WTC11 (cell line): ENCODE measurements around the gene TTC39A. TPM values are rescaled to one million over a fixed set of nuclear protein-coding genes. Genes with fewer than 3 reads are reported as not detected.

Experiments used
- ATAC-seq: fragments of 200-7000 bp; cut with Tn5 transposase; 2 replicates; pipeline ENCODE4 v1.10.0; 2021; ENCODE audit warnings: mild to moderate bottlenecking, moderate library complexity
- CTCF ChIA-PET: fragments of 300-600 bp; sonication (Branson Sonifier 250); formaldehyde crosslinking; loops from one replicate; lab custom pipeline; 2021; ENCODE audit warnings: antibody characterized with exemption; lab: Charles Lee
- POLR2A ChIA-PET: fragments of 350-600 bp; sonication (Branson Sonifier 250); formaldehyde crosslinking; loops from one replicate; lab custom pipeline; 2021; ENCODE audit warnings: antibody characterized with exemption; lab: Charles Lee
- DNase-seq: peaks from one replicate; pipeline ENCODE4 v3.0.0; 2021; ENCODE audit warnings: low spot score
- H3K27ac Mint-ChIP-seq: 2 replicates; pipeline ENCODE4 v1.8.0; 2021; ENCODE audit warnings: mixed read lengths
- H3K27me3 Mint-ChIP-seq: 2 replicates; pipeline ENCODE4 v1.8.0; 2021; ENCODE audit warnings: low read depth, mild to moderate bottlenecking, moderate library complexity, mixed read lengths
- H3K36me3 Mint-ChIP-seq: 2 replicates; pipeline ENCODE4 v1.8.0; 2021; ENCODE audit warnings: mixed read lengths
- H3K4me1 Mint-ChIP-seq: 2 replicates; pipeline ENCODE4 v1.8.0; 2022; ENCODE audit warnings: mixed read lengths
- H3K4me3 Mint-ChIP-seq: 2 replicates; pipeline ENCODE4 v1.8.0; 2021; ENCODE audit warnings: mild to moderate bottlenecking, moderate library complexity, mixed read lengths
- H3K9me3 Mint-ChIP-seq: 2 replicates; pipeline ENCODE4 v1.8.0; 2021; ENCODE audit warnings: mixed read lengths
- ATF3 ChIP-seq: sonication (generic); formaldehyde crosslinking; conservative IDR thresholded peaks from 2 replicates; pipeline ENCODE4 v1.8.1; 2022; ENCODE audit warnings: mild to moderate bottlenecking, missing genetic modification reagents
- CBFB ChIP-seq: sonication (generic); formaldehyde crosslinking; IDR thresholded peaks from 2 replicates; pipeline ENCODE4 v1.8.1; 2022; ENCODE audit warnings: mild to moderate bottlenecking, low read depth, missing genetic modification reagents
- EMX1 ChIP-seq: fragments of 250-450 bp; sonication (Bioruptor Pico); IDR thresholded peaks from 2 replicates; pipeline ENCODE4 v1.8.0; 2021; ENCODE audit warnings: mild to moderate bottlenecking
- ERG ChIP-seq: fragments of 250-450 bp; sonication (Bioruptor Pico); IDR thresholded peaks from 2 replicates; pipeline ENCODE4 v1.8.0; 2021; ENCODE audit warnings: mild to moderate bottlenecking
- FOXP1 ChIP-seq: sonication (generic); formaldehyde crosslinking; IDR thresholded peaks from 2 replicates; pipeline ENCODE4 v1.8.0; 2022; ENCODE audit warnings: missing genetic modification reagents, mild to moderate bottlenecking, moderate library complexity, borderline replicate concordance
- GRHL2 ChIP-seq: fragments of 250-450 bp; sonication (Bioruptor Pico); IDR thresholded peaks from 2 replicates; pipeline ENCODE4 v1.8.0; 2022; ENCODE audit warnings: mild to moderate bottlenecking, moderate library complexity; ENCODE audit not compliant: insufficient replicate concordance, severe bottlenecking
- MYBL2 ChIP-seq: sonication (generic); formaldehyde crosslinking; IDR thresholded peaks from 2 replicates; pipeline ENCODE4 v1.8.1; 2023; ENCODE audit warnings: mild to moderate bottlenecking, moderate library complexity, missing genetic modification reagents
- NFYB ChIP-seq: sonication (generic); formaldehyde crosslinking; conservative IDR thresholded peaks from 2 replicates; pipeline ENCODE4 v1.8.0; 2022; ENCODE audit warnings: low read depth, missing genetic modification reagents
- NR1H2 ChIP-seq: sonication (generic); formaldehyde crosslinking; IDR thresholded peaks from 2 replicates; pipeline ENCODE4 v1.9.0; 2021; ENCODE audit warnings: mild to moderate bottlenecking, moderate library complexity, missing genetic modification reagents
- PRRX2 ChIP-seq: fragments of 250-450 bp; sonication (Bioruptor Pico); IDR thresholded peaks from 2 replicates; pipeline ENCODE4 v1.8.0; 2021; ENCODE audit warnings: mild to moderate bottlenecking
- TEAD4 ChIP-seq: sonication (generic); formaldehyde crosslinking; IDR thresholded peaks from 2 replicates; pipeline ENCODE4 v1.8.0; 2022; ENCODE audit warnings: mild to moderate bottlenecking, missing genetic modification reagents
- ZNF281 ChIP-seq: sonication (generic); formaldehyde crosslinking; IDR thresholded peaks from 2 replicates; pipeline ENCODE4 v1.8.0; 2023; ENCODE audit warnings: mild to moderate bottlenecking, missing genetic modification reagents
- ZNF416 ChIP-seq: fragments of 250-450 bp; sonication (Bioruptor Pico); IDR thresholded peaks from 2 replicates; pipeline ENCODE4 v1.9.0; 2021; ENCODE audit warnings: mild to moderate bottlenecking, inconsistent platforms
- total RNA-seq: library from RNA; stranded (reverse); gene quantifications from 3 replicates; pipeline ENCODE4 v1.2.3, GENCODE V29; 2021
- TF ChIP-seq, protein P1 (sequence below): sonication (generic); formaldehyde crosslinking; IDR thresholded peaks from 2 replicates; pipeline ENCODE4 v1.8.1; 2023; ENCODE audit warnings: mild to moderate bottlenecking, missing genetic modification reagents
- TF ChIP-seq, protein P2 (sequence below): sonication (generic); formaldehyde crosslinking; conservative IDR thresholded peaks from 2 replicates; pipeline ENCODE4 v1.8.1; 2023; ENCODE audit warnings: mild to moderate bottlenecking, low read depth, missing genetic modification reagents, moderate library complexity
- TF ChIP-seq, protein P3 (sequence below): sonication (generic); formaldehyde crosslinking; IDR thresholded peaks from 2 replicates; pipeline ENCODE4 v1.8.1; 2023; ENCODE audit warnings: mild to moderate bottlenecking, missing genetic modification reagents, moderate library complexity
- TF ChIP-seq, protein P4 (sequence below): sonication (generic); formaldehyde crosslinking; IDR thresholded peaks from 2 replicates; pipeline ENCODE4 v1.8.0; 2023; ENCODE audit warnings: missing genetic modification reagents
- TF ChIP-seq, protein P5 (sequence below): sonication (generic); formaldehyde crosslinking; IDR thresholded peaks from 2 replicates; pipeline ENCODE4 v1.8.0; 2022; ENCODE audit warnings: mild to moderate bottlenecking, missing genetic modification reagents

TTC39A gene
- total RNA-seq, 1 experiment from 2014 or later: 3.4 TPM

DNA sequence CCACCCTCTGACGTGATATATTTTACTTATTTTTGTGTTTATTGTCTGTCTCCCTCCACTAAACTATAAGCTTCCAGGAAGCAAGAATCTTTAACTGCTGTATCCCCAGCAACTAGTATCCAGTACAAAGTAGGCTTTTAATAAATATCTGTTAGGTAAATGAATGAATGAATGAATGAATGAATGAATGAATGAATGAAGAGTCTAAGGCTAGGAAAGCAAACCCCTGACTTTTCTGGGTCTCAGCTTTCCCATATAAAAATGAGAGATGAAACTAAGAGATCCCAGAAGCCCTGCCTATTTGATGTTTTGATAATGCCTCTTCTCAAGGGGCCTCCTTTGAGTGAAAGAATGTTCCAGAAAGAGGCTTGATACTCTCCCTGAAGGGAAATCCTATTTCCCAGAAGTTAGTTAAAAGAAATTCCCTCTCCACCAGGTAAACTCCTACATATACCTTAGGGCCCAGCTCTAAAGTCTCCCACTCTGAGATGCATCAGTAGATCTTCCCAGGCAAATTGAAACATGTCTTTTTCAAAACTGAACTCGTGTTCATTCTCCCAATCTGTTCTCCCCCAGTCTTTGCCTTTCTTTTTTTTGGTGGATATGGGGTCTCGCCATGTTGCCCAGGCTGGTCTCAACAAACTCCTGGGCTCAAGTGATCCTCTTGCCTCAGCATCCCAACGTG, 7.8 kb downstream of the TTC39A start:
- TF ChIP-seq, protein P1, sequence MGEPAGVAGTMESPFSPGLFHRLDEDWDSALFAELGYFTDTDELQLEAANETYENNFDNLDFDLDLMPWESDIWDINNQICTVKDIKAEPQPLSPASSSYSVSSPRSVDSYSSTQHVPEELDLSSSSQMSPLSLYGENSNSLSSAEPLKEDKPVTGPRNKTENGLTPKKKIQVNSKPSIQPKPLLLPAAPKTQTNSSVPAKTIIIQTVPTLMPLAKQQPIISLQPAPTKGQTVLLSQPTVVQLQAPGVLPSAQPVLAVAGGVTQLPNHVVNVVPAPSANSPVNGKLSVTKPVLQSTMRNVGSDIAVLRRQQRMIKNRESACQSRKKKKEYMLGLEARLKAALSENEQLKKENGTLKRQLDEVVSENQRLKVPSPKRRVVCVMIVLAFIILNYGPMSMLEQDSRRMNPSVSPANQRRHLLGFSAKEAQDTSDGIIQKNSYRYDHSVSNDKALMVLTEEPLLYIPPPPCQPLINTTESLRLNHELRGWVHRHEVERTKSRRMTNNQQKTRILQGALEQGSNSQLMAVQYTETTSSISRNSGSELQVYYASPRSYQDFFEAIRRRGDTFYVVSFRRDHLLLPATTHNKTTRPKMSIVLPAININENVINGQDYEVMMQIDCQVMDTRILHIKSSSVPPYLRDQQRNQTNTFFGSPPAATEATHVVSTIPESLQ (CRISPR knock-in tag): no peak
- TF ChIP-seq MYBL2 (CRISPR knock-in tag) (no peak), TEAD4 (no peak), GRHL2 (CRISPR knock-in tag) (no peak), NFYB (CRISPR knock-in tag) (no peak), ERG (CRISPR knock-in tag) (no peak), ZNF416 (no peak), ZNF281 (CRISPR knock-in tag) (no peak), CBFB (no peak), ATF3 (no peak), EMX1 (CRISPR knock-in tag) (no peak), FOXP1 (no peak), PRRX2 (no peak), NR1H2 (CRISPR knock-in tag) (no peak)
- TF ChIP-seq, protein P2, sequence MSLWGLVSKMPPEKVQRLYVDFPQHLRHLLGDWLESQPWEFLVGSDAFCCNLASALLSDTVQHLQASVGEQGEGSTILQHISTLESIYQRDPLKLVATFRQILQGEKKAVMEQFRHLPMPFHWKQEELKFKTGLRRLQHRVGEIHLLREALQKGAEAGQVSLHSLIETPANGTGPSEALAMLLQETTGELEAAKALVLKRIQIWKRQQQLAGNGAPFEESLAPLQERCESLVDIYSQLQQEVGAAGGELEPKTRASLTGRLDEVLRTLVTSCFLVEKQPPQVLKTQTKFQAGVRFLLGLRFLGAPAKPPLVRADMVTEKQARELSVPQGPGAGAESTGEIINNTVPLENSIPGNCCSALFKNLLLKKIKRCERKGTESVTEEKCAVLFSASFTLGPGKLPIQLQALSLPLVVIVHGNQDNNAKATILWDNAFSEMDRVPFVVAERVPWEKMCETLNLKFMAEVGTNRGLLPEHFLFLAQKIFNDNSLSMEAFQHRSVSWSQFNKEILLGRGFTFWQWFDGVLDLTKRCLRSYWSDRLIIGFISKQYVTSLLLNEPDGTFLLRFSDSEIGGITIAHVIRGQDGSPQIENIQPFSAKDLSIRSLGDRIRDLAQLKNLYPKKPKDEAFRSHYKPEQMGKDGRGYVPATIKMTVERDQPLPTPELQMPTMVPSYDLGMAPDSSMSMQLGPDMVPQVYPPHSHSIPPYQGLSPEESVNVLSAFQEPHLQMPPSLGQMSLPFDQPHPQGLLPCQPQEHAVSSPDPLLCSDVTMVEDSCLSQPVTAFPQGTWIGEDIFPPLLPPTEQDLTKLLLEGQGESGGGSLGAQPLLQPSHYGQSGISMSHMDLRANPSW (CRISPR knock-in tag): no peak
- TF ChIP-seq, protein P3, sequence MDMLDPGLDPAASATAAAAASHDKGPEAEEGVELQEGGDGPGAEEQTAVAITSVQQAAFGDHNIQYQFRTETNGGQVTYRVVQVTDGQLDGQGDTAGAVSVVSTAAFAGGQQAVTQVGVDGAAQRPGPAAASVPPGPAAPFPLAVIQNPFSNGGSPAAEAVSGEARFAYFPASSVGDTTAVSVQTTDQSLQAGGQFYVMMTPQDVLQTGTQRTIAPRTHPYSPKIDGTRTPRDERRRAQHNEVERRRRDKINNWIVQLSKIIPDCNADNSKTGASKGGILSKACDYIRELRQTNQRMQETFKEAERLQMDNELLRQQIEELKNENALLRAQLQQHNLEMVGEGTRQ (CRISPR knock-in tag): no peak
- TF ChIP-seq, protein P4, sequence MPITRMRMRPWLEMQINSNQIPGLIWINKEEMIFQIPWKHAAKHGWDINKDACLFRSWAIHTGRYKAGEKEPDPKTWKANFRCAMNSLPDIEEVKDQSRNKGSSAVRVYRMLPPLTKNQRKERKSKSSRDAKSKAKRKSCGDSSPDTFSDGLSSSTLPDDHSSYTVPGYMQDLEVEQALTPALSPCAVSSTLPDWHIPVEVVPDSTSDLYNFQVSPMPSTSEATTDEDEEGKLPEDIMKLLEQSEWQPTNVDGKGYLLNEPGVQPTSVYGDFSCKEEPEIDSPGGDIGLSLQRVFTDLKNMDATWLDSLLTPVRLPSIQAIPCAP (CRISPR knock-in tag): no peak
- TF ChIP-seq, protein P5, sequence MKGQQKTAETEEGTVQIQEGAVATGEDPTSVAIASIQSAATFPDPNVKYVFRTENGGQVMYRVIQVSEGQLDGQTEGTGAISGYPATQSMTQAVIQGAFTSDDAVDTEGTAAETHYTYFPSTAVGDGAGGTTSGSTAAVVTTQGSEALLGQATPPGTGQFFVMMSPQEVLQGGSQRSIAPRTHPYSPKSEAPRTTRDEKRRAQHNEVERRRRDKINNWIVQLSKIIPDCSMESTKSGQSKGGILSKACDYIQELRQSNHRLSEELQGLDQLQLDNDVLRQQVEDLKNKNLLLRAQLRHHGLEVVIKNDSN (CRISPR knock-in tag): no peak
- Mint-ChIP-seq H3K36me3 (no peaks in the 10 kb centered on the region), H3K27me3 (no peaks in the 10 kb centered on the region; the same call in none of the 2 replicates), H3K4me1 (0 out of 2 replicates have a peak, but pooled peaks cover 4% of the 10 kb centered on the region), H3K9me3 (no peaks in the 10 kb centered on the region), H3K27ac (no peak overlapping the region), H3K4me3 (no peak overlapping the region)
- ATAC-seq (no peak), DNase-seq (no peak)
- POLR2A ChIA-PET: no interaction called here
- CTCF ChIA-PET: no interaction called here
